Limb (tissue), 2 donors: ENCODE measurements around the gene MSMP.

Experiments used
- DNase-seq, 2 donors: peaks; one replicate each; pipeline ENCODE4 v3.0.0-alpha.2; 2016; ENCODE audit errors: extremely low spot score in 2 of 2

The MSMP gene

GRCh38 chr9:35771534-35771933, 17.5 kb upstream of the MSMP start:
- no peak for DNase-seq

- no peak for DNase-seq
Observed at GRCh38 chr9:35771075-35771433, 17.0 kb upstream of the MSMP start.

- no peak for DNase-seq
Observed at GRCh38 chr9:35769763-35770162, 15.7 kb upstream of the MSMP start.

GRCh38 chr9:35767458-35767857, 13.4 kb upstream of the MSMP start:
- no peak for DNase-seq

GRCh38 chr9:35766997-35767396, 12.9 kb upstream of the MSMP start:
- no peak for DNase-seq

GRCh38 chr9:35763803-35764202, 9.7 kb upstream of the MSMP start:
- no peak for DNase-seq

- DNase-seq = no peak
Observed at GRCh38 chr9:35763181-35763580, 9.1 kb upstream of the MSMP start.

- no peak for DNase-seq
Observed at GRCh38 chr9:35760651-35761050, 6.6 kb upstream of the MSMP start.

GRCh38 chr9:35759795-35760194, 5.7 kb upstream of the MSMP start:
- no peak for DNase-seq

- no peak for DNase-seq
Observed at GRCh38 chr9:35758475-35759050, 4.5 kb upstream of the MSMP start.

- DNase-seq = no peak
Observed at GRCh38 chr9:35757892-35758275, 3.8 kb upstream of the MSMP start.

- DNase-seq = no peak
Observed at GRCh38 chr9:35757226-35757891, 3.3 kb upstream of the MSMP start.

GRCh38 chr9:35756275-35757225, 2.5 kb upstream of the MSMP start:
- peak in 1 of 2 donors; percentile 82 for DNase-seq

GRCh38 chr9:35755071-35755470, 995 bp upstream of the MSMP start:
- DNase-seq = no peak

- no peak for DNase-seq
Observed at GRCh38 chr9:35753466-35753865, 610 bp downstream of the MSMP start.

- no peak for DNase-seq
Observed at GRCh38 chr9:35750256-35750531, 3.9 kb downstream of the MSMP start.

GRCh38 chr9:35749515-35750255, 4.4 kb downstream of the MSMP start:
- no peak for DNase-seq

- DNase-seq = peak; percentile 50 to 83
Observed at GRCh38 chr9:35748858-35749514, 5.1 kb downstream of the MSMP start, which contains the start of the genes GBA2 and RGP1. Gene GBA2 (minus strand): TSS chr9:35749228. CDS start chr9:35748704, 524 bp downstream. Gene RGP1 (plus strand): TSS chr9:35749287. CDS start chr9:35749756, 469 bp downstream.

GRCh38 chr9:35748242-35748857, 5.7 kb downstream of the MSMP start:
- no peak for DNase-seq

- no peak for DNase-seq
Observed at GRCh38 chr9:35746583-35746982, 7.5 kb downstream of the MSMP start.

- DNase-seq = no peak
Observed at GRCh38 chr9:35745569-35745968, 8.5 kb downstream of the MSMP start.
